Smooth muscle cell (in vitro differentiated cells): ENCODE measurements around the gene FKBP1B. TPM values are rescaled to one million over a fixed set of nuclear protein-coding genes. Genes with fewer than 3 reads are reported as not detected.
A peak's percentile ranks its signal among the peaks of the same experiment; 100 is the strongest.

ENCODE experiments used
- DNase-seq: peaks from one replicate; lab custom pipeline; 2025; ENCODE audit not compliant: unreplicated experiment; lab: John Stamatoyannopoulos, UW
- H2AFZ ChIP-seq: fragments of 200-600 bp; sonication (generic); 2 replicates; pipeline ENCODE4 v1.6.0; 2016; ENCODE audit warnings: antibody characterized with exemption, low read depth, mild to moderate bottlenecking
- H3F3A ChIP-seq: fragments of 200-600 bp; sonication (generic); 2 replicates; pipeline ENCODE4 v1.6.0; 2017; ENCODE audit warnings: antibody characterized with exemption, low read depth
- H3K27ac ChIP-seq: fragments of 200-600 bp; sonication (generic); 2 replicates; pipeline ENCODE4 v1.5.1; 2016; ENCODE audit warnings: low read depth, mild to moderate bottlenecking
- H3K27me3 ChIP-seq: fragments of 200-600 bp; sonication (generic); 2 replicates; pipeline ENCODE4 v1.6.1; 2016; ENCODE audit warnings: low read depth, mild to moderate bottlenecking
- H3K36me3 ChIP-seq: fragments of 200-600 bp; sonication (generic); 2 replicates; pipeline ENCODE4 v1.5.1; 2016; ENCODE audit warnings: low read depth
- H3K4me1 ChIP-seq: fragments of 200-600 bp; sonication (generic); 2 replicates; pipeline ENCODE4 v1.5.1; 2016; ENCODE audit warnings: low read depth
- H3K4me2 ChIP-seq: fragments of 200-600 bp; sonication (generic); 2 replicates; pipeline ENCODE4 v1.6.0; 2016; ENCODE audit warnings: mild to moderate bottlenecking
- H3K4me3 ChIP-seq: fragments of 200-600 bp; sonication (generic); 2 replicates; pipeline ENCODE4 v1.5.1; 2016; ENCODE audit warnings: mild to moderate bottlenecking
- H3K79me2 ChIP-seq: fragments of 200-600 bp; sonication (generic); 2 replicates; pipeline ENCODE4 v1.6.0; 2016; ENCODE audit warnings: low read depth, mild to moderate bottlenecking
- H3K9ac ChIP-seq: fragments of 200-600 bp; sonication (generic); 2 replicates; pipeline ENCODE4 v1.6.0; 2016; ENCODE audit warnings: low read depth
- H3K9me3 ChIP-seq: fragments of 200-600 bp; sonication (generic); replicated peaks from 2 replicates; pipeline ENCODE4 v1.5.1; 2016; ENCODE audit warnings: low read depth
- H4K20me1 ChIP-seq: fragments of 200-600 bp; sonication (generic); 2 replicates; pipeline ENCODE4 v1.6.0; 2016; ENCODE audit warnings: low read depth
- WGBS: methylation state at CpG from one replicate; pipeline ENCODE4 v1.1.7; 2016; ENCODE audit warnings: low lambda C conversion rate; 5-methylcytosine and 5-hydroxymethylcytosine counted together
- polyA plus RNA-seq: library from polyadenylated mRNA; unstranded; fragments of >200 nt; fragmentation: Nextera tagmentation; extraction: Ambion mirVana; gene quantifications from 2 replicates; pipeline ENCODE4 v1.2.1, GENCODE V29; 2016
- total RNA-seq: library from RNA; depleted of rRNA; stranded (reverse); fragments of >200 nt; gene quantifications from 2 replicates; pipeline ENCODE4 v1.2.3, GENCODE V29; 2014
- TF ChIP-seq, protein P1 (sequence below): fragments of 200-600 bp; sonication (generic); IDR thresholded peaks from 2 replicates; pipeline ENCODE4 v1.5.1; 2017; ENCODE audit warnings: borderline replicate concordance, mild to moderate bottlenecking, antibody characterized with exemption; ENCODE audit not compliant: insufficient read depth, poor library complexity, severe bottlenecking

The FKBP1B gene
- total and polyA plus RNA-seq, 2 experiments from 2014 or later = 17.5 to 26.3 TPM

DNA sequence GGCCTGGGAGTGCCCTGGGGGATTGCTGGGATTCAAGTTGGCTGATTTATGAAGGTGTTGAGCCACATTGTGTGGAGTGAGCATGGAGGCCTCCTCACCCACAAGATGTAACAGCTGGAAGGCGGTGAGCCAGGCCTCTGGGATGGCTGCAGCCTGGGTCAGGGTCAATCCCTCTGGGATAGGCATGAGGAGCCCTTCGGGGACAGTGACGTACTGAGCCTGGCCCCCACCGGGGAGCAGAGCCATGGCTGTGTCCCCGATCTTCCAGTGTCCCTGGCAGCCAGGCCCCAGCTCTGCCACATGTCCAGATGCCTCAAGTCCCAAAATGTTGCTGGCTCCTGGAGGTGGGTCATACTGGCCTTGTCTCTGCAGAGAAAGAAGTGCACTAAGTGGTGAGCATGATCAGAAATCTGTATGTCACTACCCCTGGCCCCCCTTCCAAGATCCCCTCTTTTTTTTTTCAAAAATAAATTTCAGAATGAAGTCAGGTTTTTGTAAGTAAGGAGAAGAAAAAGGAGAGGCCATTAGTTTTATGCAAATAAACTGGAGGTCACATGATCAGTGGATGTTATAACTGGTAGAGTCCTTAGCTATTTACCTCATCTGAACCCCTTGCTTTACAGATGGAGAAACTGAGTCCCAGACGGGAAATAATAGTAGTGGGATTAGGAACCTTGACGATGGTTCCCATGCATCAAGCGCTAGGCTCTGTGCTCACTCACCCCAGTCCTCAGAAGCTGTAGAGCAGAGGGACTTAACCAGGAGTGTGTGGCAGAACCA lies 33.4 kb downstream of the FKBP1B start:
- peaks cover 4% of the 10 kb centered on the region for H3K36me3 ChIP-seq
- TF ChIP-seq, protein P1, sequence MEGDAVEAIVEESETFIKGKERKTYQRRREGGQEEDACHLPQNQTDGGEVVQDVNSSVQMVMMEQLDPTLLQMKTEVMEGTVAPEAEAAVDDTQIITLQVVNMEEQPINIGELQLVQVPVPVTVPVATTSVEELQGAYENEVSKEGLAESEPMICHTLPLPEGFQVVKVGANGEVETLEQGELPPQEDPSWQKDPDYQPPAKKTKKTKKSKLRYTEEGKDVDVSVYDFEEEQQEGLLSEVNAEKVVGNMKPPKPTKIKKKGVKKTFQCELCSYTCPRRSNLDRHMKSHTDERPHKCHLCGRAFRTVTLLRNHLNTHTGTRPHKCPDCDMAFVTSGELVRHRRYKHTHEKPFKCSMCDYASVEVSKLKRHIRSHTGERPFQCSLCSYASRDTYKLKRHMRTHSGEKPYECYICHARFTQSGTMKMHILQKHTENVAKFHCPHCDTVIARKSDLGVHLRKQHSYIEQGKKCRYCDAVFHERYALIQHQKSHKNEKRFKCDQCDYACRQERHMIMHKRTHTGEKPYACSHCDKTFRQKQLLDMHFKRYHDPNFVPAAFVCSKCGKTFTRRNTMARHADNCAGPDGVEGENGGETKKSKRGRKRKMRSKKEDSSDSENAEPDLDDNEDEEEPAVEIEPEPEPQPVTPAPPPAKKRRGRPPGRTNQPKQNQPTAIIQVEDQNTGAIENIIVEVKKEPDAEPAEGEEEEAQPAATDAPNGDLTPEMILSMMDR = no peak
- H3K4me2 ChIP-seq = peak overlapping the region; percentile 82
- peak overlapping the region; percentile 99 for H2AFZ ChIP-seq
- H3K9ac ChIP-seq = no peak overlapping the region
- no peaks in the 10 kb centered on the region for H4K20me1 ChIP-seq
- H3K79me2 ChIP-seq = no peaks in the 10 kb centered on the region
- WGBS = 80% methylated on average over 6 of the region's 8 CpGs
- no peaks in the 10 kb centered on the region for H3K27me3 ChIP-seq
- peaks cover 13% of the 10 kb centered on the region for H3F3A ChIP-seq
- DNase-seq = no peak
- peak overlapping the region; percentile 77 for H3K27ac ChIP-seq
- peaks cover 9% of the 10 kb centered on the region for H3K4me1 ChIP-seq
- H3K9me3 ChIP-seq = no peaks in the 10 kb centered on the region
- H3K4me3 ChIP-seq = peak overlapping the region; percentile 71

DNA sequence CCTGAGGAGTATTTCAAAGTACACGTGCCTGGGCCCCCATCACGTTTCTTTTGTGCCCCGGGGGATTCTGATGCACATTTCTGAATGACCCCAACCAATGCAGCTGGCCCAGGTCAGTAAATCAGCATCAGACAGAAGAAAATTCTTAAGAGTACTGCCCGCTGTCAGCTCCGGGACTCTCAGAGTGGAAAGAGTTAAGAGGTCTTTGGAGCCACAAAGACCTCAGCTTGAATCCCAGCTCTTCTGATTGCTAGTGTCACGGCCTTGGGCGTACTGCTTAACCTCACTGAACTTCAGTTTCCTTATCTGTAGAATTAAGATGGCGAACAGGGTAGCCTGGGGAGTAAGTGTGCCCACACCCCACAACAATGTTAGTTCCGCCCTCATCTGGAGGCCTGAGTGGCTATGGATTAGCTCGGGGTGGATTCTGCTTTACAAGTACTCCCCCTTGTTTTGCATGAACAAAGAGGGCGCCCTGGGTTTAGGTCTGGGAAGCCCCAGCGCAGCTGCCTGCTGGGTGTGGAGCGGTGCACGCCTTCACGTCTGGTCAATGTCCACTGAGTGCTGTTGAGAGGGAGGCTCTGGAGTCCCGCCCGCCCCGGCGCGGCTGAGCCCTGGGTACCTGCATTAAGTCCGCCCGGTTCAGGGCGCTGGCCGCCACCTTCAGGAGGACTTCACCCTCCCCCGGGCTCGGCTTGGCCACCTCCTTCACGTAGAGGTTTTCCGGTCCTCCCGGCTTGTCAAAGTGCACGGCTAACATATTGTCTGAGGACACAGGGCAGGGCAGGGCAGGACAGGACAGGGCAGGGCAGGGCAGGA lies 34.2 kb downstream of the FKBP1B start:
- H3K27ac ChIP-seq = peak overlapping the region; percentile 77
- H3K4me3 ChIP-seq = peak overlapping the region; percentile 71
- peak; percentile 85 for DNase-seq
- TF ChIP-seq, protein P1 = no peak
- H3K4me2 ChIP-seq = peak overlapping the region; percentile 82
- H3F3A ChIP-seq = peaks cover 12% of the 10 kb centered on the region
- no peaks in the 10 kb centered on the region for H3K79me2 ChIP-seq
- H3K27me3 ChIP-seq = no peaks in the 10 kb centered on the region
- H2AFZ ChIP-seq = peak overlapping the region; percentile 99
- H3K4me1 ChIP-seq = peaks cover 9% of the 10 kb centered on the region
- H3K9me3 ChIP-seq = no peaks in the 10 kb centered on the region
- WGBS = 7% methylated on average over 29 of the region's 30 CpGs
- no peaks in the 10 kb centered on the region for H4K20me1 ChIP-seq
- peaks cover 4% of the 10 kb centered on the region for H3K36me3 ChIP-seq
- H3K9ac ChIP-seq = peak overlapping the region; percentile 18

GRCh38 chr2:24084386-24085199 lies 35.1 kb downstream of the FKBP1B start, which contains the start of gene TP53I3:
TSS of gene TP53I3 (minus strand) at chr2:24084834. CDS start at chr2:24084326, 508 bp downstream.
- H3K9me3 ChIP-seq = no peaks in the 10 kb centered on the region
- H3K27me3 ChIP-seq = no peaks in the 10 kb centered on the region
- H3K4me3 ChIP-seq = peak within 1 kb of the TSS; percentile 71
- WGBS = 2% methylated on average over 42 of the region's 44 CpGs
- peak within 1 kb of the TSS; percentile 77 for H3K27ac ChIP-seq
- H3K4me2 ChIP-seq = peak within 1 kb of the TSS; percentile 82
- peak within 1 kb of the TSS; percentile 49 for H3K9ac ChIP-seq
- H2AFZ ChIP-seq = peak within 1 kb of the TSS; percentile 99
- no peaks in the 10 kb centered on the region for H4K20me1 ChIP-seq
- no peaks in the 10 kb centered on the region for H3K79me2 ChIP-seq
- peaks cover 4% of the 10 kb centered on the region for H3F3A ChIP-seq
- DNase-seq = peak; percentile 95
- peaks cover 4% of the 10 kb centered on the region for H3K36me3 ChIP-seq
- H3K4me1 ChIP-seq = peaks cover 9% of the 10 kb centered on the region
- TF ChIP-seq, protein P1 = peak; percentile 95
